Hepatocyte (in vitro differentiated cells): ENCODE results near the gene ZMYND10. TPM values are rescaled to one million over a fixed set of nuclear protein-coding genes. Genes with fewer than 3 reads are reported as not detected.

Source experiments
- DNase-seq: peaks from one replicate; pipeline ENCODE4 v3.0.0-alpha.2; 2016; ENCODE audit warnings: low spot score
- H2AFZ ChIP-seq: fragments of 200-600 bp; sonication (generic); 2 replicates; pipeline ENCODE4 v1.6.0; 2016; ENCODE audit warnings: antibody characterized with exemption, mild to moderate bottlenecking
- H3K27ac ChIP-seq: fragments of 200-600 bp; sonication (generic); 2 replicates; pipeline ENCODE4 v1.5.1; 2016; ENCODE audit warnings: mild to moderate bottlenecking
- H3K27me3 ChIP-seq: fragments of 200-600 bp; sonication (generic); 2 replicates; pipeline ENCODE4 v1.6.1; 2016
- H3K36me3 ChIP-seq: fragments of 200-600 bp; sonication (generic); replicated peaks from 2 replicates; pipeline ENCODE4 v1.5.1; 2016; ENCODE audit warnings: low read depth; ENCODE audit not compliant: insufficient read depth
- H3K4me1 ChIP-seq: fragments of 200-600 bp; sonication (generic); 2 replicates; pipeline ENCODE4 v1.5.1; 2016; ENCODE audit warnings: mild to moderate bottlenecking, moderate library complexity; ENCODE audit not compliant: insufficient read depth
- H3K4me2 ChIP-seq: fragments of 200-600 bp; sonication (generic); 2 replicates; pipeline ENCODE4 v1.6.0; 2016
- H3K4me3 ChIP-seq: fragments of 200-600 bp; sonication (generic); 2 replicates; pipeline ENCODE4 v1.5.1; 2016; ENCODE audit warnings: mild to moderate bottlenecking
- H3K79me2 ChIP-seq: fragments of 200-600 bp; sonication (generic); 2 replicates; pipeline ENCODE4 v1.6.0; 2017; ENCODE audit warnings: mild to moderate bottlenecking
- H3K9me2 ChIP-seq: fragments of 200-600 bp; sonication (generic); replicated peaks from 2 replicates; pipeline ENCODE4 v1.6.0; 2017; ENCODE audit warnings: mild to moderate bottlenecking; ENCODE audit not compliant: insufficient read depth
- H3K9me3 ChIP-seq: fragments of 200-600 bp; sonication (generic); 2 replicates; pipeline ENCODE4 v1.5.1; 2016; ENCODE audit warnings: low read depth, mild to moderate bottlenecking
- H4K20me1 ChIP-seq: fragments of 200-600 bp; sonication (generic); 2 replicates; pipeline ENCODE4 v1.6.0; 2016; ENCODE audit warnings: mild to moderate bottlenecking; ENCODE audit not compliant: insufficient read depth, poor library complexity, severe bottlenecking
- EZH2 ChIP-seq: fragments of 200-600 bp; sonication (generic); IDR thresholded peaks from 2 replicates; pipeline ENCODE4 v1.6.1; 2016; ENCODE audit warnings: antibody characterized with exemption, mild to moderate bottlenecking, borderline replicate concordance
- EZH2phosphoT487 ChIP-seq: fragments of 200-600 bp; sonication (generic); IDR thresholded peaks from one replicate; pipeline ENCODE4 v1.6.1; 2018; ENCODE audit warnings: antibody characterized with exemption, mild to moderate bottlenecking, low read depth, moderate library complexity; ENCODE audit not compliant: unreplicated experiment, severe bottlenecking
- WGBS: methylation state at CpG from one replicate; pipeline ENCODE4 v1.1.6; 2016; ENCODE audit warnings: low lambda C conversion rate; ENCODE audit errors: missing lambda C conversion rate; 5-methylcytosine and 5-hydroxymethylcytosine counted together
- polyA plus RNA-seq: library from polyadenylated mRNA; unstranded; fragments of >200 nt; fragmentation: Nextera tagmentation; extraction: Ambion mirVana; gene quantifications from 2 replicates; pipeline ENCODE4 v1.2.1, GENCODE V29; 2016
- total RNA-seq: library from RNA; depleted of rRNA; stranded (reverse); fragments of >200 nt; gene quantifications from 2 replicates; pipeline ENCODE4 v1.2.3, GENCODE V29; 2014
- TF ChIP-seq, protein P1 (sequence below): fragments of 200-600 bp; sonication (generic); IDR thresholded peaks from 2 replicates; pipeline ENCODE4 v1.5.1; 2016; ENCODE audit warnings: antibody characterized with exemption, mild to moderate bottlenecking; ENCODE audit not compliant: poor library complexity

The ZMYND10 gene
- total and polyA plus RNA-seq, 2 experiments from 2014 or later = 0.20 to 0.77 TPM

- Histone ChIP-seq H3K4me3 (no peak overlapping the region), H3K9me3 (no peaks in the 10 kb centered on the region), H3K27ac (peak overlapping the region; percentile 100), H3K9me2 (no peaks in the 10 kb centered on the region), H3K36me3 (no peaks in the 10 kb centered on the region), H3K4me1 (peaks cover 51% of the 10 kb centered on the region), H3K79me2 (peaks cover 38% of the 10 kb centered on the region), H3K4me2 (peak overlapping the region; percentile 97), H3K27me3 (no peaks in the 10 kb centered on the region), H2AFZ (no peak overlapping the region), H4K20me1 (peaks cover 3% of the 10 kb centered on the region)
- TF ChIP-seq EZH2phosphoT487 = no peak
- WGBS = 96% methylated on average over 16 of the region's 16 CpGs
- no peak for DNase-seq
Measured at GRCh38 chr3:50319181-50319893, 26.2 kb downstream of the ZMYND10 start.

DNA sequence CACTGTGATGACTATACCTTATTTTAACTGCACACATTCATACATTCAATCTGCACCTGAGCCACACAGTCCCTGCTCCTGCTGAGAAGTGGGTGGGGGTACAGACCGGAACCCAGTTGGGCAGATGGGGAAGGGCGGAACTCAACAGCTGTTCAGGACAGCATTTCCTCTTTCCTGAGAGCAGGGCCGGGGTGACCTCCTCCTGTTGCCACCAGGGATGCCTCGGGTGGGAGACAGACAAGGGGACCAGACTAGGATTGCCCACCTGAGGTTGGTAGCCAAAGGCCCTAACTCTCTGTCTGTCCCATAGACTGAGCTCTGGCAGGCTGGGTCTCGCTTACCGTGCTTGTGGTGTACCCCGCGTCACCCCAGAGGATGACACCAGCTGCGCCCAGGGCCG, 26.9 kb downstream of the ZMYND10 start:
- Histone ChIP-seq H3K27ac (no peak overlapping the region), H3K36me3 (no peaks in the 10 kb centered on the region), H2AFZ (no peak overlapping the region), H3K4me3 (no peak overlapping the region), H3K4me1 (peaks cover 49% of the 10 kb centered on the region), H3K4me2 (peak overlapping the region; percentile 97), H3K9me3 (no peaks in the 10 kb centered on the region), H4K20me1 (peaks cover 3% of the 10 kb centered on the region), H3K9me2 (no peaks in the 10 kb centered on the region), H3K79me2 (peaks cover 38% of the 10 kb centered on the region), H3K27me3 (no peaks in the 10 kb centered on the region)
- TF ChIP-seq EZH2 = no peak
- TF ChIP-seq, protein P1, sequence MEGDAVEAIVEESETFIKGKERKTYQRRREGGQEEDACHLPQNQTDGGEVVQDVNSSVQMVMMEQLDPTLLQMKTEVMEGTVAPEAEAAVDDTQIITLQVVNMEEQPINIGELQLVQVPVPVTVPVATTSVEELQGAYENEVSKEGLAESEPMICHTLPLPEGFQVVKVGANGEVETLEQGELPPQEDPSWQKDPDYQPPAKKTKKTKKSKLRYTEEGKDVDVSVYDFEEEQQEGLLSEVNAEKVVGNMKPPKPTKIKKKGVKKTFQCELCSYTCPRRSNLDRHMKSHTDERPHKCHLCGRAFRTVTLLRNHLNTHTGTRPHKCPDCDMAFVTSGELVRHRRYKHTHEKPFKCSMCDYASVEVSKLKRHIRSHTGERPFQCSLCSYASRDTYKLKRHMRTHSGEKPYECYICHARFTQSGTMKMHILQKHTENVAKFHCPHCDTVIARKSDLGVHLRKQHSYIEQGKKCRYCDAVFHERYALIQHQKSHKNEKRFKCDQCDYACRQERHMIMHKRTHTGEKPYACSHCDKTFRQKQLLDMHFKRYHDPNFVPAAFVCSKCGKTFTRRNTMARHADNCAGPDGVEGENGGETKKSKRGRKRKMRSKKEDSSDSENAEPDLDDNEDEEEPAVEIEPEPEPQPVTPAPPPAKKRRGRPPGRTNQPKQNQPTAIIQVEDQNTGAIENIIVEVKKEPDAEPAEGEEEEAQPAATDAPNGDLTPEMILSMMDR = no peak
- TF ChIP-seq EZH2phosphoT487 = no peak
- 95% methylated on average over 10 of the region's 10 CpGs for WGBS
- no peak for DNase-seq

DNA sequence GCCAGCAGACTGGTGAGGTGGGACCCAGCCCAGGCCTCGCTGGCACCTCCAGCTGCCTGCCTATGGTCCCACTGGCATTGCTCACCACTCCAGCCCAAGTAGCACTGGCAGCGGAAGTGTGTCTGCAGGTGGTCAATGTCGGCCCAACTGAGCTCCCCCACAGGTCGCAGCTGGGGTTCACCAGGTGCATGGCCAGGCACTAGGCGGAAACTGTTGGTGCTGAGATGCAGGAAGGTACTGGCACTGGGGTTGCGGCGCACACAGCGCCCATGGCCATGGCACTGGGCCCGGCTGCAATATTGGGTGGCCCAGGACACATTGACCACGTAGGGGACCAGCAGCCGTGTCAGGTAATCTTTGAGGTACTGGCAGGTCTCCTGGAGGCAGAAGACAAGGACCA, 27.4 kb downstream of the ZMYND10 start:
- peaks cover 49% of the 10 kb centered on the region for H3K4me1 ChIP-seq
- TF ChIP-seq EZH2 (no peak), EZH2phosphoT487 (no peak)
- TF ChIP-seq, protein P1 = no peak
- H3K36me3 ChIP-seq = no peaks in the 10 kb centered on the region
- WGBS = 94% methylated on average over 10 of the region's 11 CpGs
- no peak overlapping the region for H3K4me3 ChIP-seq
- peak overlapping the region; percentile 97 for H3K4me2 ChIP-seq
- no peaks in the 10 kb centered on the region for H3K9me3 ChIP-seq
- H3K27me3 ChIP-seq = no peaks in the 10 kb centered on the region
- DNase-seq = no peak
- H3K79me2 ChIP-seq = peaks cover 38% of the 10 kb centered on the region
- no peak overlapping the region for H2AFZ ChIP-seq
- peak overlapping the region; percentile 91 for H3K27ac ChIP-seq
- H3K9me2 ChIP-seq = no peaks in the 10 kb centered on the region
- H4K20me1 ChIP-seq = peaks cover 3% of the 10 kb centered on the region

- no peak overlapping the region for H3K4me3 ChIP-seq
- H3K9me2 ChIP-seq = no peaks in the 10 kb centered on the region
- H3K4me1 ChIP-seq = peaks cover 43% of the 10 kb centered on the region
- TF ChIP-seq EZH2phosphoT487 = no peak
- TF ChIP-seq EZH2 = no peak
- TF ChIP-seq, protein P1 = no peak
- 80% methylated on average over 6 of the region's 6 CpGs for WGBS
- H3K4me2 ChIP-seq = peak overlapping the region; percentile 61
- no peaks in the 10 kb centered on the region for H3K9me3 ChIP-seq
- H3K36me3 ChIP-seq = no peaks in the 10 kb centered on the region
- DNase-seq = no peak
- H3K79me2 ChIP-seq = peaks cover 38% of the 10 kb centered on the region
- H3K27me3 ChIP-seq = no peaks in the 10 kb centered on the region
- H4K20me1 ChIP-seq = peaks cover 3% of the 10 kb centered on the region
- H2AFZ ChIP-seq = no peak overlapping the region
- peak overlapping the region; percentile 91 for H3K27ac ChIP-seq
Measured at GRCh38 chr3:50317300-50317699, 28.2 kb downstream of the ZMYND10 start.
